NOMO-1 treated with DMSO at 0.1 percent for 48 hours (cell line): ENCODE measurements around the gene LHB.

ENCODE experiments used
- DNase-seq: peaks from one replicate; lab custom pipeline; 2025; ENCODE audit not compliant: unreplicated experiment; lab: John Stamatoyannopoulos, UW

Gene LHB

DNA sequence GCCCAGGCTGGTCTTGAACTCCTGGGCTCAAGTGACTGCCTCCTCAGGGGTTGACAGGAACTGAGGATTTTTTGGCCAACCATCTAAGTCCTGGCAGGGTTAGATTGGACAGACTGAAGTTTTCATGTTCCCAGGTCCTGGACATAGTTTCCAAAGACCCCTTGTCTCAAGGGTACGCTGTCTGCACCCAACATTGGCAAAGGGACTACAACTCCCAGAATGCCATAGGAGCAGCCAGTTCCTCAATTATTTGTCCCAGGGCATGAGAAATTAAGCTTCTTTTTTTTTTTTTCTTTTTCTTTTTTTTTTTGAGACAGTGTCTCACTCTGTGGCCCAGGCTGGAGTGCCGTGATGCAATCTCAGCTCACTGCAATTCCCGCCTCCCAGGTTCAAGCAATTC, 30.7 kb downstream of the LHB start:
- no peak for DNase-seq

DNA sequence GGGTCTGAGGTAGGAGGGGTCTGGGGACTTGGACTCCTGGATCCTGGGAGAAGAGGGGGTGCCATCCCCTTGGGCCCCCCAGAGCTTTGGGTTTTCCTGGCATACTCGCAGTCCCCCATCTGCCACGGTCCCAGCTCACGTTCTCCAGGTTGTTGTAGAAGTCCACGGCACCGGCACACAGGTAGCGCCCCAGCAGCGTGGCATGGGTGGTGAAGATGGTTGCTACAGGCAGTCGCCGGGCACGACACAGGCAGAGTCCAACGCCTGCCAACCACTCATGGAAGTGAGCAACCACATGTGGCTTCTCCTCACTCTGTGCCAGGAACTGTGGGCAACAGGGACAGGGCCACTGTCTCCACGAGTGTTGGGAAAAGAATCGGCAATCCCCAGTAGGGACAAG, 31.2 kb downstream of the LHB start:
- DNase-seq: no peak

DNA sequence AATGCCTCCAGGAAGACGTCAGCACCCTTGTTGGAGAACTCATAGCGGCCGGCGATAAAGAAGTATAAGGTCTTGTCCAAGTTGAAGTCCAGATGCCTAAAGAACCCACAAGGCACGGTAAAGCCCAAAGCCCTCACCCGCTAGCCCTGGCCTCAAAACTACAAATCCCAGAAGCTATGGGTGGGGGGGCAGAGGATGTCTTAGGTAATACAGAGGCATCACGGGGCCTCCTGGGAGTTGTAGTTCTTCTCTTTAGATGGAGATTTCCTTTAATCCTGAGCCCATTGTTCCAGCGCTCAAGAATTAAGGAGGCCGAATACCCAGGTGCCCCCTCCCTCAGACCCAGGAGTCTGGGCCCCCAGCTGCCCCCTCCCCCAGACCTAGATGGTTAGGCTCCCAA, 34.6 kb downstream of the LHB start:
- no peak for DNase-seq

DNA sequence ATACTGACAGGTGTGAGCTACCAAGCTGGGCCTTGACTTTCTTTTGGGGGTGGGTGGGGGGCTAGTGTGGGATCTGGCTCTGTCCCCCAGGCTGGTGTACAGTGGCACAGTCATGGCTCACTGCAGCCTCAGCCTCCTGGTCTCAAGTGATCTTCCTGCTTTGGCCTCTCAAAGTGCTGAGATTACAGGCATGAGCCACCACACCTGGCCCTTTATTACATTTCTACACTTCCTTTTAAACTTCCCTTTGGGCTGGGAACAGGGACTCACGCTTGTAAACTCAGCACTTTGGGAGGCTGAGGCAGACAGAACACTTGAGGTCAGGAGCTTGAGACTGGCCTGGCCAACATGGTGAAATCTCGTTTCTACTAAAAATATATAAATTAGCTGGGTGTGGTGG, 39.8 kb downstream of the LHB start:
- DNase-seq: no peak

DNA sequence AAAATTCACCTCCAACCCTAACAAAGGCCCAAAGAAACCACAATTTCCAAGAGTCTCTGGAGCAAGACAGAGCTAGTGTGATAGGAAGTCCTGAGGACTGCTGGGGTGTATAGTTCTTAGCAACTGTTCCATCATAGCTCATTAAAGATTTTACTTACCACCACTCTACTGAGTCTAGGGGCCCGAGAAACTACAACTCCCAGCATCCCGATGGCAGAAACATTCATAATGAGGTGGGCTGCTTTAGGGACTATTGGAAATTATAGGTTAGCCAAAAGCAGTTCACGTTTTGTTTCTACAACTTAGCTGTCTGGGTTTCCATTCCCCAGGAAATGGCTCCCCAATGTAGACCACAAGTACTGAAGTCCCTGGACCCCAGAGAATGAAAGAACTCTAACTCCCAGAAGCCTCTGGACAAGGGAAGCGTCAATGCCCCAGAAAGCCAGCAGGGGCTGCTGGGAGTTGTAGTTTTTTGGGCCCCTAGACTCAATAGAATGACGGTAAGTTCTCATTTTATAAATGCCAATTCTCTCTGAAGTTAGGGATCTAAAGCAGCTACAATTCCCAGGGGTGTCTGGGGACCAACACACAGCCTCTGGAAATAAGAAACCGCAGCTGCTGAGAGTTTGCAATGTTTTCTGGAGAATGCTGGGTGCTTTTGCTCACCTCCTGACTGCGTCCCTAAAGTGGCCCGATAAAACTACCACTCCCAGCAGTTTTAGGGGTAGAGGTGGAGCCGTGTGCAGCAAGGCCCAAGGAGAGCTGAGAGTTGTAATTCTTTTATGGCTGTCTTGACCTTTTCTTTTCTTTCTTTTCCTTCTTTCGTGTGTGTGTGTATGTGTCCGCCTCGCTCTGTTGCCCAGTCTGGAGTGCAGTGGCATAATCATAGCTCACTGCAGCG, 40.7 kb downstream of the LHB start:
- peak; percentile 8 for DNase-seq

DNA sequence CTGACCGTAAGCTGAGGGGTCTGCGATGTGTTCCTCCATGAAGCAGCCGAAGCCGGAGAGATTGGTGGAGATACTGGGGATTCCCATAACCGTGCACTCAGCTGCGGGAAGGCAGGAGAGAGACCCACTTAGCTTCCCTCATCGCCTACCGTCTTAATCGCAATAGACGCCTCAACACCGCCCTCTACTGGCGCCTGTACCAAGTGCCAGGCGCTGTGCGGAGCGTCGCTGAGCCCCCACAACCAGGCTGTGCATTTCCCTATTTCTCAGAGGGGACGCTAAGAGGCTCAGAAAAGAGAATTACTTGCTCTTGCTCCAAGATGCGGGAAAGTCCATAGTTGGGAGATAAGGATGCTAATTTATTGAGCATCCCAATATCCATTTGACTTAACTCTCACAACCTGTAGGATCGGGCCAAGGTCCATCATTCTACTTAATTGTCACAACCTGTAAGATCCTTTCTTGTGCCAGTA, 45.9 kb downstream of the LHB start:
- peak; percentile 81 for DNase-seq

DNA sequence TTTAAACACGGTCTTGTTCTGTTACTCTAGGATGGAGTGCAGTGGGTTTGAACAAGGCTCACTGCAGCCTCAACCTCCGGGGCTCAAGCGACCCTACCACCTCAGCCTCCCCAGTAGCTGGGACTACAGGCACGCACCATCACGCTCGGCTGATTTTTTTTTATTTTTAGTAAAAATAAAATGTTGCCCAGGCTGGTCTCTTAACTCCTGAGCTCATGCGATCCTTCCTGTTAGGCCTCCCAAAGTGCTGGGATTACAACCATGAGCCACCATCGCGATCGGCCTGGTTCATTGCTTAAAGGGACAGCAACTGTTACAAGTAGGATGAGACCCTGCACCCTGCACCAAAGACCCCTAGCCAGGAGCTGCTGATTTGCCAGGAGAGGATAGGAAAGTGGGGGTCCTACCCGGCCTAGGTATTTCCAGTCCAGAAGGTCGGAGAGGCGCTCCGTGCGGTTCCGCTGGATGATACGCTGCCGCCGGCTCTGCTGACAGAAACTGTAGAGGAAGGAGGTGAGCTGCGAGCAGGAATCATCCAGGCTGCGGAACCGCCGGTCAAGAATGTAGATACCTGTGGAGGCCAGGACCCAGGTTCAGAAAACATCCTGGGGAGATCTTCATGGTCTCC, 46.6 kb downstream of the LHB start:
- DNase-seq: no peak

DNA sequence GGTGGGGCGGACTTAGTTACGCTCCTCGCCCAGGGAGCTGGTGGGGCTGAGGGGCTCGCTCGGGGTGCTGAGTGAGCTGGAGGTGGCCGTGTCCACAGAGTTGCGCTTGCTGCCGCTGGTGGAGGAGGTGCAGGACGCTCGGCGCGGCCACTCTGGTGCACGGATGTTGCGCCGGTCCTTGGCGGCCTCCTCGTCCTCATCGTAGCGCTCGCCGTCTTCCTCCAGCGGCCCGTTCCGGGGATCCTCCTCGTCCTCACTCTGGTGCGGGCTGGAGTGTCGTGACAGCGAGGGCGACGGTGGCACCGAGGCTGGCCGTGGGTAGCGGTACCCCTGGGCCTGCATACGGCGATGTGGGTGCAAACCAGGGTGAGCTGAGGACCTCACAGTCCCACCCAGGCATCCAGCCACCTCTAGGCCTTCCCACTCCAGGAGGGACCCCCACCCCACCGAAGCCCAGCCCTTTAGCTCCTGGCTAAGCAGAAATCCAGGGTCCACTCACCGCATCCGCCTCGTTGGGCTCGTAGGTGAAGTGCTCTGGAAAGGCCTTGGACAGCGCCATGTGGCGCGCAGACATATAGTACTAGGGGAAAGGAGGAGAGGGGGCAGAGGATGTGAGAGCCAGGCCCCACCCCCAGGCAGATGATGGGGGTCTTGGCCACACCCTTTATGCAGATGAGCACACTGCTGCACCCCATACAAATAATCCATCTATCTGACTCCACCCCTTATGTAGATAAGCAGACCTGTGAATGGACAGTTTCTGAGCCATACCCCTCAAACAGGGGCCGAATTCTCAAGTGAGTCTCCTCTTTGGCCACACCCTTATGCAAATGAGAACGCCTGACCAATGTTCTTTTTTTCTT, 47.4 kb downstream of the LHB start:
- peak; percentile 9 for DNase-seq

DNA sequence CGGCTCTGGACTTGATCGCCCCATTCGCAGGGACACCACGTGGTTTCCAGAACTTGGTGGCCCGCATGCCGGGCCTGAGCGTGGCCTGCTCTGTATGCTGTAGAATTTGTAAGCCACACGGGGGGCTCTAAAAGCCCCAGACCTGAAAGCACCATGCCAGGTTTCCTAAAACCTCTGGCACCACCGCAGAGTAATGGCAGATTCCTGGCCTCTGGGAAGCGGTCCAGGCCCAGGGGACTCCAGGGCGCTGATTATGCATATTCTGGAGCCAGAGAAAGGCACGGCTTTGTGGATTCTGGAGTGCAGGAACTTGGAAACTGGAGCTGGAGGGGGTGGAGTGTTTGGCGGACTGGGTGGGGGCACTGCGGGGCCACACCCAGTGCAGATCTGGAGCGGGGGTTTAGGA, 48.1 kb downstream of the LHB start:
- no peak for DNase-seq

DNA sequence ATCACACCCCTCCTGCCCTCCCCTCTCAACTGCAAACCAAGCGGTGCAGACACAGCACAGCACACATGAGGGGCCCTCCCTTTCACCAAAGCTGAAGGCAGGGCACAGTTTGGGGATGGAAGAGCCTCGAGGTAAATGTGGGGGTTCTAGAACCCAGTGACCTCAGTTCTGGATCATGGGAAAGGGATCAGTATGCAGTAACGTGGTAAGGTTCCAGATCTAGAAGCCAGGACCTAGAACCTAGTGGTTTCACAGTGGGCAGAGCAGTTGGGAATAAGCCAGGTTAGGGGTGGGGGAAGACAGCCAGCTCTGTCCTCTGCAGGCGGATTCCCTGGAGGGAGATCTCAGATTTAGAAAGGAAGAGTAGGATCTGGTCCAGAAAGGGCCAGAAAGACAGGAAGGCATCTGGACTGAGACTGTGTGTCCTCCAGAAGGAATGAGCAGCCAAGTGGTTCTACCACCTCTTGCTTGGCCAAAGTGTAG, 48.7 kb downstream of the LHB start:
- DNase-seq: no peak

DNA sequence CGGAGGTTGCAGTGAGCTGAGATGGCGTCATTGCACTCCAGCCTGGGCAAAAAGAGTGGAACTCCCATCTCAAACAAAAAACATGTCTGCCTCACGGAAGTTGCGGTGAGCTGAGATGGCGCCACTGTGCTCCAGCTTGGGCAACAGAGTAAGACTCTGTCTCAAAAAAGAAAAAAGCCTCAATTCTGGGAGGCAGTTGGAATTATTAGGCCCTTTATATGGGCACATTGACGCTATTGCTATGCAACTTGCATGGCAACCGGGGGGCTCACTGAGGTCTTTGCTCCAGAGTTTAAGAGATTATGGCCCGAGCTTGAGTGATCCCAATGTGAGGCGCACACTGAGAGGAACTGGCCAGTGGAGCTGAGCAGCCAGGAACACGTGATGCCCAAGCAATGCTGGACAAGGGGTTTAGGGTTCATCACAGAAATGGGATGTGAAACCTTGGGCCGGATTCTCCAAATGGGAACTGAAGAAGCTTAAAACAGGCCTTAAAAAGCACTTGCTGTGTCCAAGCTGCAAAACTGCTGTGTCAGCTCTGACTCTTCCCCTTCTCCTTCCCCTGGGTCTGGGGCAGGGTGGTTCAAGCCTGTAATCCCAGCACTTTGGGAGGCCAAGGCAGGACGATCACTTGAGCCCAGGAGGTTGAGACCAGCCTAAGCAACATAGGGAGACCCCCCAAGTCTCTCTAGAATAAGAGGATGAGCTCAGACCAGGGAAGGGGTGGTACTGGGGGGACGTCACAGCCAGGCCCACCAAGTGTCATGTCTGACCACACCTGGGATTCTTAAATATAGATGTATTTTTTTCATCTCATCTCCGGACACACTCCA, 49.3 kb downstream of the LHB start:
- DNase-seq: peak; percentile 95

DNA sequence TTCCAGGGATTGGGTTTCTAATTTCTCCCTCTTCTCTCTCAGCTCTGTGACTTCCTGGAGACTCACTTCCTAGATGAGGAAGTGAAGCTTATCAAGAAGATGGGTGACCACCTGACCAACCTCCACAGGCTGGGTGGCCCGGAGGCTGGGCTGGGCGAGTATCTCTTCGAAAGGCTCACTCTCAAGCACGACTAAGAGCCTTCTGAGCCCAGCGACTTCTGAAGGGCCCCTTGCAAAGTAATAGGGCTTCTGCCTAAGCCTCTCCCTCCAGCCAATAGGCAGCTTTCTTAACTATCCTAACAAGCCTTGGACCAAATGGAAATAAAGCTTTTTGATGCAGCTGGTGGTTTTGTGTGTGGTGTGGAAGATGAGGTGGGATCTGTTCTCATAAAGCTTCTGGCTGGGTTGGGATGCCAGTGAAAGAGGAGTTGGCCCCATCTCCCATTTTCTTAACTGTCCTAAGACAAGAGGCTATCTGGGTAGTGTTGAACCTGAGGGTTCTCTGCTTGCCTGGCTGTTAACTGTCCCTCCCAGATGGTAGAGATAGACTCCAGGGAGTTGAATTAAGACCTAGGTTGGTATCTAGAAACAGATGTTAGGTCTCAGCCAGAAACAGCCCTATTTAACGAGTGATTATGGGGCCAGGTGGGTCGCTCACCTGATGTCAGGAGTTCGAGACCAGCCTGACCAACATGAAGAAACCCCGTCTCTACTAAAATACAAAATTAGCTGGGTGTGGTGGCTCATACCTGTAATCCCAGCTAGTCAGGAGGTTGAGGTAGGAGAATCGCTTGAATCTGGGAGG, 50.1 kb downstream of the LHB start:
- DNase-seq: peak; percentile 34
